K562 (cell line): ENCODE data around the gene NAE1. TPM values are rescaled to one million over a fixed set of nuclear protein-coding genes. Genes with fewer than 3 reads are reported as not detected.

Experiments used
- ATAC-seq: fragments of 200-7000 bp; cut with Tn5 transposase; 3 replicates; pipeline ENCODE4 v1.9.1; 2020; ENCODE audit warnings: moderate library complexity
- BruUV-seq: library from RNA; stranded (reverse); fragments of 400-500 nt; replicated peaks from 2 replicates; lab custom pipeline; 2021; lab: Mats Ljungman, UMichigan
- CTCF ChIA-PET: fragments of 300-600 bp; formaldehyde crosslinking; extraction: SDS; loops from one replicate; lab custom pipeline; 2021; ENCODE audit warnings: low intra/inter-chr PET ratio; lab: Yijun Ruan, JAX
- POLR2A ChIA-PET: fragments of 300-600, 350-650 bp; sonication (Branson Sonifier 250); formaldehyde crosslinking; extraction: SDS; loops from one replicate; lab custom pipeline; 2021; ENCODE audit warnings: antibody characterized with exemption, inconsistent platforms; lab: Yijun Ruan, JAX
- DNase-seq, 4 experiments: peaks; one replicate each; pipeline versions ENCODE4 v3.0.0 to v3.0.0-alpha.2; 2011 to 2018; ENCODE audit warnings: low spot score in 3 of 4, mixed read lengths in 3 of 4; ENCODE audit errors: extremely low read depth in 1 of 4
- FAIRE-seq: peaks from 2 replicates; lab custom pipeline; 2011; peaks lifted over from hg19 to GRCh38; lab: Jason Lieb, UNC
- H2AFZ ChIP-seq: 2 replicates; pipeline ENCODE4 v1.6.0; 2011; ENCODE audit warnings: low read depth, low read length, control low read depth, inconsistent platforms
- H3K27ac ChIP-seq: fragments of 200-600 bp; 3 replicates; pipeline ENCODE4 v1.8.0; 2011; ENCODE audit warnings: low read depth, mild to moderate bottlenecking, control low read depth, inconsistent platforms, low read length, moderate library complexity, mixed read lengths; ENCODE audit errors: extremely low read depth
- H3K27me3 ChIP-seq, 2 experiments: fragments of 300-600 bp in 1 of 2; 2 replicates in 1 of 2; 3 replicates in 1 of 2; pipeline versions ENCODE4 v1.6.0 to v1.8.0; 2011; ENCODE audit warnings: inconsistent platforms in 2 of 2, low read length in 2 of 2, mild to moderate bottlenecking in 1 of 2, mixed read lengths in 1 of 2, moderate library complexity in 1 of 2; ENCODE audit not compliant: control insufficient read depth in 2 of 2, insufficient read depth in 2 of 2
- H3K36me3 ChIP-seq: fragments of 300-600 bp; 3 replicates; pipeline ENCODE4 v1.8.0; 2011; ENCODE audit warnings: mild to moderate bottlenecking, low read length, inconsistent platforms; ENCODE audit not compliant: control insufficient read depth, insufficient read depth
- H3K4me1 ChIP-seq, 2 experiments: fragments of 200-600 bp in 1 of 2; replicated peaks in 1 of 2; 2 replicates in 1 of 2; 3 replicates in 1 of 2; pipeline versions ENCODE4 v1.5.1 to v1.8.0; 2011; ENCODE audit warnings: inconsistent platforms in 2 of 2, low read length in 2 of 2, mild to moderate bottlenecking in 1 of 2, mixed read lengths in 1 of 2, moderate library complexity in 1 of 2; ENCODE audit not compliant: control insufficient read depth in 2 of 2, insufficient read depth in 2 of 2
- H3K4me2 ChIP-seq: 2 replicates; pipeline ENCODE4 v1.6.1; 2011; ENCODE audit warnings: low read length, control low read depth, inconsistent platforms, mixed read lengths; ENCODE audit not compliant: insufficient read depth
- H3K4me3 ChIP-seq: fragments of 200-600 bp; sonication (generic), shearing (Covaris generic); 2 replicates; pipeline ENCODE4 v1.5.1; 2016; ENCODE audit warnings: control low read depth, inconsistent platforms
- H3K79me2 ChIP-seq: fragments of 200-600 bp; 3 replicates; pipeline ENCODE4 v1.8.0; 2011; ENCODE audit warnings: low read length, inconsistent platforms; ENCODE audit not compliant: control insufficient read depth, insufficient read depth
- H3K9ac ChIP-seq, 2 experiments: 2 replicates each; pipeline versions ENCODE4 v1.6.0 to v1.6.1; 2011; ENCODE audit warnings: low read depth in 2 of 2, low read length in 2 of 2, control low read depth in 1 of 2, inconsistent platforms in 1 of 2, mild to moderate bottlenecking in 1 of 2, mixed read lengths in 1 of 2; ENCODE audit not compliant: insufficient read depth in 1 of 2
- H3K9me1 ChIP-seq: one replicate; pipeline ENCODE4 v1.6.0; 2011; ENCODE audit warnings: inconsistent platforms, mild to moderate bottlenecking, low read length, moderate library complexity; ENCODE audit not compliant: control insufficient read depth, insufficient read depth
- H3K9me3 ChIP-seq: replicated peaks from 2 replicates; pipeline ENCODE4 v1.5.1; 2011; ENCODE audit warnings: low read depth, low read length, inconsistent platforms; ENCODE audit not compliant: control insufficient read depth, insufficient read depth
- H4K20me1 ChIP-seq: replicated peaks from 2 replicates; pipeline ENCODE4 v1.6.1; 2011; ENCODE audit warnings: low read length, inconsistent platforms, mixed read lengths; ENCODE audit not compliant: control insufficient read depth, insufficient read depth
- CHCHD3 ChIP-seq: fragments of 250-450 bp; sonication (Bioruptor Pico); IDR thresholded peaks from 2 replicates; pipeline ENCODE4 v2.1.2; 2022; ENCODE audit warnings: mild to moderate bottlenecking
- ILK ChIP-seq: fragments of 450-650 bp; IDR thresholded peaks from 2 replicates; pipeline ENCODE4 v1.6.1; 2016; ENCODE audit warnings: missing genetic modification characterization, low read depth, mild to moderate bottlenecking, missing compliant biosample characterization, moderate library complexity, borderline replicate concordance
- NELFE ChIP-seq: IDR thresholded peaks from 2 replicates; pipeline ENCODE4 v1.6.1; 2011; ENCODE audit warnings: mild to moderate bottlenecking; ENCODE audit not compliant: insufficient read depth, insufficient read length
- SIN3A ChIP-seq, 2 experiments: fragments of 150-350 bp in 1 of 2; IDR thresholded peaks; 2 replicates each; pipeline ENCODE4 v1.6.1; 2011 to 2016; ENCODE audit warnings: borderline replicate concordance in 2 of 2, low read depth in 2 of 2, low read length in 2 of 2, mild to moderate bottlenecking in 2 of 2, moderate library complexity in 2 of 2; ENCODE audit not compliant: control insufficient read depth in 1 of 2
- SMAD1 ChIP-seq: fragments of 150-350 bp; IDR thresholded peaks from 2 replicates; pipeline ENCODE4 v1.6.1; 2014; ENCODE audit warnings: low read length, low read depth; ENCODE audit not compliant: partially characterized antibody
- SMARCA5 ChIP-seq: fragments of 450-650 bp; IDR thresholded peaks from 2 replicates; pipeline ENCODE4 v1.6.1; 2016
- TCF7L2 ChIP-seq: fragments of 150-350 bp; IDR thresholded peaks from 2 replicates; pipeline ENCODE4 v1.6.1; 2016; ENCODE audit warnings: low read depth, mild to moderate bottlenecking, low read length, moderate library complexity
- XRCC5 ChIP-seq: fragments of 200-400 bp; formaldehyde crosslinking; IDR thresholded peaks from 2 replicates; pipeline ENCODE4 v1.6.1; 2017; ENCODE audit warnings: low read depth, mild to moderate bottlenecking, low read length
- ZBTB8A ChIP-seq: fragments of 450-650 bp; IDR thresholded peaks from 2 replicates; pipeline ENCODE4 v1.6.1; 2018; ENCODE audit warnings: mild to moderate bottlenecking, moderate library complexity; ENCODE audit not compliant: partially characterized antibody
- ZNF134 ChIP-seq: fragments of 250-450 bp; sonication (Bioruptor Pico); conservative IDR thresholded peaks from 2 replicates; pipeline ENCODE4 v1.4.0; 2020
- ZNF431 ChIP-seq: sonication (generic); formaldehyde crosslinking; IDR thresholded peaks from 2 replicates; pipeline ENCODE4 v1.8.0; 2022; ENCODE audit warnings: mild to moderate bottlenecking, missing genetic modification reagents
- ZNF76 ChIP-seq: fragments of 250-450 bp; sonication (Bioruptor Pico); IDR thresholded peaks from 2 replicates; pipeline ENCODE4 v1.4.0; 2020; ENCODE audit warnings: mild to moderate bottlenecking, moderate library complexity, borderline replicate concordance
- ZNF77 ChIP-seq: fragments of 250-450 bp; sonication (Bioruptor Pico); IDR thresholded peaks from 2 replicates; pipeline ENCODE4 v1.5.0; 2020
- WGBS: fragments of 100-300 bp; shearing (Covaris generic); methylation state at CpG from one replicate; pipeline ENCODE4 v1.1.6; 2016; ENCODE audit warnings: low coverage, mixed read lengths; ENCODE audit not compliant: insufficient coverage; ENCODE audit errors: missing lambda C conversion rate; 5-methylcytosine and 5-hydroxymethylcytosine counted together
- in situ Hi-C: fragments of 300-500 bp; cut with MboI; formaldehyde crosslinking; loops from 4 replicates; pipeline ENCODE4 v1.15.0; 2018; ENCODE audit warnings: inconsistent platforms, mixed read lengths
- intact Hi-C: fragments of 100-400 bp; cut with micrococcal nuclease; formaldehyde crosslinking; loops from 2 replicates; pipeline ENCODE4 v1.14.2; 2022
- polyA plus RNA-seq, 8 experiments: library from polyadenylated mRNA; depleted of rRNA in 4 of 8; stranded (reverse) in 5 of 8; unstranded in 3 of 8; fragments of >200 nt; fragmentation: Nextera tagmentation in 2 of 8; fragmentation: Illumina TruSeq in 1 of 8; extraction: Ambion mirVana in 2 of 8; extraction: Trizol in 1 of 8; gene quantifications; 2 replicates each; pipeline versions ENCODE4 v1.2.1 to v1.2.3, GENCODE V29; 2011 to 2014; ENCODE audit warnings: inconsistent platforms in 1 of 8, missing spikeins in 1 of 8
- total RNA-seq, 7 experiments: library from RNA; depleted of rRNA in 6 of 7; stranded (reverse); fragments of >200 nt in 6 of 7; fragmentation: Illumina TruSeq in 2 of 7; extraction: Trizol in 2 of 7; gene quantifications; 2 replicates each; pipeline versions ENCODE4 v1.2.1 to v1.2.3, GENCODE V29; 2011 to 2021; ENCODE audit warnings: low replicate concordance in 1 of 7
- TF ChIP-seq, protein P1 (sequence below): sonication (generic); formaldehyde crosslinking; IDR thresholded peaks from 2 replicates; pipeline ENCODE4 v1.8.0; 2022; ENCODE audit warnings: mild to moderate bottlenecking, missing genetic modification reagents, borderline replicate concordance

The NAE1 gene
- total and polyA plus RNA-seq, 9 of the 15 experiments (the other 6 are each of a cell fraction or from before 2014, with no cell fraction given), result 165 to 294 (median 230) TPM

DNA sequence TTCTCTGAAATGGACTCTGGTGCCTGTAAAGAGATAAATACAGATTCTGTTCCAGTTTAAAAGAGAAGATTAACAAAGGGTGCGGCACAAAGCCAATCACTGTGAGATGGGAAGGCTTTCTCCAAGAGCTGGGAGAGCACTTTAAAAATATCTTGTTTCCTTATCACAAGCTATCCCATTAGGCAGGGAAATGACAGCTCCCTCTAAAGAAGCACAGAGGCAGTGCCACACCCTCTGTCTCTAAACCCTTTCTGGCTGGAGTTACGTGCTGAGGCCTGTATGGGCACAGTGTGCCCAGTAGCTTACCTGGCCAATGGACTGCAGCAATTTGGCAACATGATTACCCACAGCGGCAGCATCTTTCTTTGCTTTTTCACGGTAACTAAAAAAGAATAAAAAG lies 20.4 kb downstream of the NAE1 start:
- CTCF ChIA-PET, result no interaction called here

DNA sequence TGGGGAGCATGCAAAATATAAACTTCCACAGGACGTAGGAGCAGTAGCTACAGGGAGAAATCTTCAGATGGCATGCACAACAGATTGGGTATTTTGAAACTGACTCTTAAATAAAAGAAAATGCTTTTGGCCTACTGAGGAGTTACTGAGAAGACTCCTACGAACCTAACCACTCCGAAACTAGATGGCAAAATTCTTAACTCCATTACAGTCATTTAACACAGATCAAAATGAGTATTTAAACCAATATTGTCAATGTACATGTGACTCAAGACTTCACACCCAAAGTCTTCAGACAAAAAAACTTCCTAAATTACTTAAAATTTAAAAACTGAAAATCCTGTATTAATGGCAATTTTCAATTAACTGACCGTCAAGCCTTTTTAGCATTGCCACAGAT lies 21.0 kb downstream of the NAE1 start:
- intact Hi-C loops, result no loop called here
- Histone ChIP-seq H2AFZ (no peak overlapping the region), H3K9ac (no peak overlapping the region), H3K79me2 (no peaks in the 10 kb centered on the region), H3K4me3 (no peak overlapping the region), H3K9me3 (no peaks in the 10 kb centered on the region), H3K9me1 (no peaks in the 10 kb centered on the region), H3K4me2 (no peak overlapping the region), H3K27ac (no peak overlapping the region), H4K20me1 (no peaks in the 10 kb centered on the region)
- in situ Hi-C loops, result no loop called here
- no peak for ATAC-seq
- FAIRE-seq, result no peak
- CTCF ChIA-PET, result interaction anchor here (0.6 kb wide), 1 partner anchor 147 kb away, joined by 4 read pairs; no protein-coding TSS in a partner anchor
- TSS peak; percentile 12 for BruUV-seq
- DNase-seq, result no peak
- WGBS, result 94% methylated on average over 4 of the region's 4 CpGs
- TF ChIP-seq SIN3A (IDR thresholded peaks at IDR 0.05; ENCODE audit: borderline replicate concordance in 2 of 2, control insufficient read depth in 1 of 2, low read depth in 2 of 2, low read length in 2 of 2) (no peak), NELFE (no peak), XRCC5 (no peak), ZNF431 (CRISPR knock-in tag) (no peak), CHCHD3 (CRISPR knock-in tag) (no peak), ZNF76 (CRISPR knock-in tag) (no peak), ZNF134 (CRISPR knock-in tag) (no peak)
- TF ChIP-seq, protein P1, sequence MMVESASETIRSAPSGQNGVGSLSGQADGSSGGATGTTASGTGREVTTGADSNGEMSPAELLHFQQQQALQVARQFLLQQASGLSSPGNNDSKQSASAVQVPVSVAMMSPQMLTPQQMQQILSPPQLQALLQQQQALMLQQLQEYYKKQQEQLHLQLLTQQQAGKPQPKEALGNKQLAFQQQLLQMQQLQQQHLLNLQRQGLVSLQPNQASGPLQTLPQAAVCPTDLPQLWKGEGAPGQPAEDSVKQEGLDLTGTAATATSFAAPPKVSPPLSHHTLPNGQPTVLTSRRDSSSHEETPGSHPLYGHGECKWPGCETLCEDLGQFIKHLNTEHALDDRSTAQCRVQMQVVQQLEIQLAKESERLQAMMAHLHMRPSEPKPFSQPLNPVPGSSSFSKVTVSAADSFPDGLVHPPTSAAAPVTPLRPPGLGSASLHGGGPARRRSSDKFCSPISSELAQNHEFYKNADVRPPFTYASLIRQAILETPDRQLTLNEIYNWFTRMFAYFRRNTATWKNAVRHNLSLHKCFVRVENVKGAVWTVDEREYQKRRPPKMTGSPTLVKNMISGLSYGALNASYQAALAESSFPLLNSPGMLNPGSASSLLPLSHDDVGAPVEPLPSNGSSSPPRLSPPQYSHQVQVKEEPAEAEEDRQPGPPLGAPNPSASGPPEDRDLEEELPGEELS (CRISPR knock-in tag), result no peak
- TF ChIP-seq, all 486 proteins: peak for 0
- H3K4me1 ChIP-seq, result no peaks in the 10 kb centered on the region
- POLR2A ChIA-PET, result interaction anchor here (0.6 to 0.8 kb wide), 5 partner anchors 23 to 1771 kb away, joined by 3 read pairs; no protein-coding TSS in a partner anchor
- H3K27me3 ChIP-seq, result no peaks in the 10 kb centered on the region
- H3K36me3 ChIP-seq, result peaks cover 89% of the 10 kb centered on the region

More for the DNA sequence above, 20.4 kb downstream of the NAE1 start:
- POLR2A ChIA-PET, result interaction anchor here (0.6 to 1.0 kb wide), 6 partner anchors 9 to 49 kb away, joined by 3 to 5 read pairs (median 3); partner anchors contain the start of gene TERB1
- H3K27me3 ChIP-seq, result no peaks in the 10 kb centered on the region
- in situ Hi-C loops (no loop called here), intact Hi-C loops (no loop called here)
- no peak overlapping the region for H3K27ac ChIP-seq
- BruUV-seq, result no TSS peak
- H2AFZ ChIP-seq, result no peak overlapping the region
- no peaks in the 10 kb centered on the region for H4K20me1 ChIP-seq
- WGBS, result 94% methylated on average over 4 of the region's 4 CpGs
- DNase-seq (no peak), FAIRE-seq (peak; percentile 64), ATAC-seq (0 out of 3 replicates have a peak, but pooled peaks have one; percentile 33)
- no peak overlapping the region for H3K4me3 ChIP-seq
- no peak overlapping the region for H3K4me2 ChIP-seq
- H3K9me1 ChIP-seq, result no peaks in the 10 kb centered on the region
- no peaks in the 10 kb centered on the region for H3K4me1 ChIP-seq
- no peaks in the 10 kb centered on the region for H3K9me3 ChIP-seq
- H3K79me2 ChIP-seq, result no peaks in the 10 kb centered on the region
- peaks cover 89% of the 10 kb centered on the region for H3K36me3 ChIP-seq
- TF ChIP-seq SMARCA5 (no peak), ZBTB8A (no peak), TCF7L2 (no peak), SMAD1 (no peak), ILK (tag) (no peak), ZNF77 (CRISPR knock-in tag) (no peak)
- H3K9ac ChIP-seq, result no peak overlapping the region
